Osteocyte (in vitro differentiated cells): ENCODE results near the gene SETD1B. TPM values are rescaled to one million over a fixed set of nuclear protein-coding genes. Genes with fewer than 3 reads are reported as not detected.

Experiments
- DNase-seq: peaks from one replicate; pipeline ENCODE4 v3.0.0; 2021; ENCODE audit warnings: mixed read lengths; ENCODE audit not compliant: unreplicated experiment; ENCODE audit errors: extremely low spot score
- H3K27ac Mint-ChIP-seq: one replicate; pipeline ENCODE4 v1.8.0; 2021; ENCODE audit warnings: mild to moderate bottlenecking, mixed read lengths; ENCODE audit not compliant: unreplicated experiment
- H3K27me3 Mint-ChIP-seq: one replicate; pipeline ENCODE4 v1.8.0; 2021; ENCODE audit warnings: mixed read lengths; ENCODE audit not compliant: unreplicated experiment
- H3K36me3 Mint-ChIP-seq: one replicate; pipeline ENCODE4 v1.8.0; 2021; ENCODE audit warnings: mixed read lengths; ENCODE audit not compliant: unreplicated experiment
- H3K4me1 Mint-ChIP-seq: one replicate; pipeline ENCODE4 v1.8.0; 2021; ENCODE audit warnings: mixed read lengths; ENCODE audit not compliant: unreplicated experiment
- H3K4me3 Mint-ChIP-seq: one replicate; pipeline ENCODE4 v1.8.0; 2021; ENCODE audit warnings: mild to moderate bottlenecking, moderate library complexity, mixed read lengths; ENCODE audit not compliant: unreplicated experiment
- H3K9me3 Mint-ChIP-seq: one replicate; pipeline ENCODE4 v1.8.0; 2021; ENCODE audit warnings: mixed read lengths; ENCODE audit not compliant: unreplicated experiment
- total RNA-seq: library from RNA; stranded (reverse); gene quantifications from 2 replicates; pipeline ENCODE4 v1.2.1, GENCODE V29; 2021
- TF ChIP-seq, protein P1 (sequence below): fragments of 200-600 bp; sonication (generic); IDR thresholded peaks from 2 replicates; pipeline ENCODE4 v1.5.0; 2021; ENCODE audit warnings: antibody characterized with exemption, mild to moderate bottlenecking, moderate library complexity

SETD1B gene
- total RNA-seq, 1 donor from 2014 or later, result 21.0 TPM

DNA sequence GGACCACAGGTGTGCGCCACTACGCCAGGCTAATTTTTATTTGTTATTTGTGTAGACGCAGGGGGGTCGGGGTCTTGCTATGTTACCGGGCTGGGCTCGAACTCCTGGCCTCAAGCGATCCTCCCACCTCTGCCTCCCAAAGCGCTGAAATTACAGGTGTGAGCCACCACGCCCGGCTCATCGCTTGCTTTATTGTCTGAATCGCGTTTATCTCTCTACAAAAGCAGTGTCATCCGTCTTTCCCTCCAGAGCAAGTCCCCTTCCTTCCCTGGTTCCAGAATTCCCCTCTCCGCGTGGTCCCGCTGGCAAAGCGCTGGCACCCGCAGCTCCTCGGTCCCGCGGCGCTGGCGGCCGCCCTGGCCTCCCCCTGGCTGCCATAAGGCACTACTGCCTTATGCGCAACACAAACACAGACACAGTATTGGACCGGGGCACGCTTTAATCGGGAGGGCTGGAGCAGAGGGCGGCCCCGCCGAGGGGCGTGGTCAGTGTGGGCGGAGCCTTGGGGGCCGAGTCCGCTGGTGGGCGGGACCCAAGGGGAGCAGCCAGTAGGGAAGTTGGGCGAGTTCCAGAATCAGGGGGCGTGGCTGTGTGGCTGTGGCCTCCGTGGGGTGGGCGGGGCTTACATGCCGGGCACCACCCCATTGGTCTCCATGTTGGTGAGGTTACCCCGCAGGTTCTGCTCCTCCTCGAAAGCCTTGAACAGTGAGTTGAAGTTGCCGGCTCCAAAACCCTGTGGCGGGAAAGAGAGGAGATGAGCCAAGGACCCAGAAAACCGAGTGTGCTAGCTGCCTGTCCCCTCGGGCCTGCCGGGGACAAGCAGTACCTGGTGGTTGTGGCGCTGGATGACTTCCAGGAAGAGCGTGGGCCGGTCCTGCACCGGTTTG is 35.5 kb downstream of the SETD1B start:
- DNase-seq, result peak; percentile 100

DNA sequence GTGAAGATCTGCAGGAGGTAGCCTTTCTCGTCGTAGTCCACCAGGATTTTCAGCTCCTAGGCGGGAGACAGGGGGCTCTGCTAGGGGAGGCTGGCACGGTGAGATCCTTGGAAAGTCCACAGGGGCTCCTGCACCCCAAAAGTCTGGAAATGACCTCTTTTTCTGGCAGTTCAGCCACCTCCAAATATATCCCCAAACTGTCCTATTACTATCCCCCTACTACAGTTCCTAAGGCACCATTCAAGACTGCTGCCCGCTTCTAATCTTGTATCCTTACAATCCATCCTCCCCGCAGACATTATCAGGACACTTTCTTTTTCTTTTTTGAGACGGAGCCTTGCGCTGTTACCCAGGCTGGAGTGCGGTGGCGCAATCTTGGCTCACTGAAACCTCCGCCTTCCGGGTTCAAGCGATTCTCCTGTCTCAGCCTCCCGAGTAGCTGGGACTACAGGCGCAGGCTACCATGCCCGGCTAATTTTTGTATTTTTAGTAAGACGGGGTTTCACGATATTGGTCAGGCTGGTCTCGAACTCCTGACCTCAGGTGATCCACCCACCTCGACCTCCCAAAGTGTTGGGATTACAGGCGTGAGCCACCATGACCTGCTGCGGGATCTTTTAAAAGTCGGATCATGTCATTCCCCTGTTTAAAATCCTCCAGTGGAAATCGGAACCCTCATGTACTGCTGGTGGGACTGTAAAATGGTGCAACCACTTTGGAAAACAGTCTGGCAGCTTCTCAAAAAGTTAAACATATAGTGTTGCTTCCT is 36.4 kb downstream of the SETD1B start:
- Mint-ChIP-seq H3K27ac (peak overlapping the region; percentile 85), H3K9me3 (no peaks in the 10 kb centered on the region), H3K27me3 (no peaks in the 10 kb centered on the region), H3K4me3 (peak overlapping the region; percentile 93), H3K36me3 (no peaks in the 10 kb centered on the region), H3K4me1 (peaks cover 10% of the 10 kb centered on the region)
- DNase-seq, result no peak
- TF ChIP-seq, protein P1, sequence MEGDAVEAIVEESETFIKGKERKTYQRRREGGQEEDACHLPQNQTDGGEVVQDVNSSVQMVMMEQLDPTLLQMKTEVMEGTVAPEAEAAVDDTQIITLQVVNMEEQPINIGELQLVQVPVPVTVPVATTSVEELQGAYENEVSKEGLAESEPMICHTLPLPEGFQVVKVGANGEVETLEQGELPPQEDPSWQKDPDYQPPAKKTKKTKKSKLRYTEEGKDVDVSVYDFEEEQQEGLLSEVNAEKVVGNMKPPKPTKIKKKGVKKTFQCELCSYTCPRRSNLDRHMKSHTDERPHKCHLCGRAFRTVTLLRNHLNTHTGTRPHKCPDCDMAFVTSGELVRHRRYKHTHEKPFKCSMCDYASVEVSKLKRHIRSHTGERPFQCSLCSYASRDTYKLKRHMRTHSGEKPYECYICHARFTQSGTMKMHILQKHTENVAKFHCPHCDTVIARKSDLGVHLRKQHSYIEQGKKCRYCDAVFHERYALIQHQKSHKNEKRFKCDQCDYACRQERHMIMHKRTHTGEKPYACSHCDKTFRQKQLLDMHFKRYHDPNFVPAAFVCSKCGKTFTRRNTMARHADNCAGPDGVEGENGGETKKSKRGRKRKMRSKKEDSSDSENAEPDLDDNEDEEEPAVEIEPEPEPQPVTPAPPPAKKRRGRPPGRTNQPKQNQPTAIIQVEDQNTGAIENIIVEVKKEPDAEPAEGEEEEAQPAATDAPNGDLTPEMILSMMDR, result no peak

More for the DNA sequence above, 35.5 kb downstream of the SETD1B start:
- H3K36me3 Mint-ChIP-seq, result no peaks in the 10 kb centered on the region
- no peaks in the 10 kb centered on the region for H3K27me3 Mint-ChIP-seq
- H3K27ac Mint-ChIP-seq, result peak overlapping the region; percentile 85
- TF ChIP-seq, protein P1, result peak; percentile 56
- peak overlapping the region; percentile 93 for H3K4me3 Mint-ChIP-seq
- peaks cover 10% of the 10 kb centered on the region for H3K4me1 Mint-ChIP-seq
- H3K9me3 Mint-ChIP-seq, result no peaks in the 10 kb centered on the region

DNA sequence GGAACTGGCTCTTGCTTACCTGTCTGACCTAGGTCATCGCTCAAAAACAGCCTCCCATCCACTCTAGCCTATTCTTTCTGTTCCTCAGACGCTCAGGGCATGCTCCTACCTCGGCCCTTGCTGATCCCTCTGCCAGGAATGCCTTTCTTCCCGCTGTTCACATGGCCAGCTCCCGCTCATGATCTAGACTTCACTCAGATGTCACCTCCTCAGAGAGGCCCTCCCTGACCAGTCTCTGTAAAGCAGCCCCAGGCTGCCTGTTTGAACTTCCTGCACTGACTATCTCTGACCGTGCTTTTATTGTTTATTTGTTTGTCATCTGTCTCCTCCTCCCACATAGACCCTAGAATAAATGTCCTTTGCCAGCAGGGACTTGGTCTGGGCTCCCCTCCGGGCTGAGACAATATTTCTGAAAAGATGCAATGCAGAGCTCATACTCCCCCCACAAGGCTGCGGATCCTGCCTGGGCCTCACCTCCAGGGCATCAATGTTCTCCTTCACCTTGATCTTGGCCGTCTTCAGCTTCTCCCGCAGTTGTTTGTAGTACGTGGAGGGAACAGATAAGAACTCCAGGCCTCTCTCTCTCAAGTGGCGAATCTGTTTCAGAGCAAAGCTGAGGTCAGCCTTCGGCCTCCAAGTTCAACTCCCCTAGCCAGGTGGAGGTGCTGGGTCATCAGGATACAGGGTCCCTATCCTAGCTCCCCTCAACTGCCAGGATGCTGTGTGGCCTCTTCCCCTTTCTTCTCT is 39.6 kb downstream of the SETD1B start:
- Mint-ChIP-seq H3K27ac (no peak overlapping the region), H3K4me1 (peaks cover 10% of the 10 kb centered on the region)

DNA sequence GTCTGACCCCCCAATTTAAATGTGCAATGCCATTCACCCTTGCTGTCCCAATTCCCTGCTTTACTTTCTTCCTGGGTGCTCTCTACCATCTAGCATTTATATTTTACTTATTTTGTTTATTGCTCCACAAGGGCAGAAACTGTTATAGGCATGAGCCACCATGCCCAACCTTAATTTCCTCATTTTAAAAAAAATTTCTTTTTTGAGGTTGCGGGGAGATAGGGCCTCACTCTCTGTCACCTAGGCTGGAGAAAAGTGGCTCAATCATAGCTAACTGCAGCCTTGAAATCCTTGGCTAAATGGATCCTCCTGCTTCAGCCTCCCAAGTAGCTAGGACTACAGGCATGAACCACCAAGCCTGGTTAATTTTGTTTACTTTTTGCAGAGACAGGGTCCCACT is 41.9 kb downstream of the SETD1B start:
- H3K4me1 Mint-ChIP-seq, result no peaks in the 10 kb centered on the region
- TF ChIP-seq, protein P1, result no peak
- H3K9me3 Mint-ChIP-seq, result no peaks in the 10 kb centered on the region
- H3K4me3 Mint-ChIP-seq, result no peak overlapping the region
- H3K27ac Mint-ChIP-seq, result no peak overlapping the region
- H3K36me3 Mint-ChIP-seq, result no peaks in the 10 kb centered on the region
- no peaks in the 10 kb centered on the region for H3K27me3 Mint-ChIP-seq
- DNase-seq, result no peak

More for the DNA sequence above, 39.6 kb downstream of the SETD1B start:
- TF ChIP-seq, protein P1, result no peak
- no peaks in the 10 kb centered on the region for H3K36me3 Mint-ChIP-seq
- no peak overlapping the region for H3K4me3 Mint-ChIP-seq
- DNase-seq, result no peak
- H3K27me3 Mint-ChIP-seq, result no peaks in the 10 kb centered on the region
- no peaks in the 10 kb centered on the region for H3K9me3 Mint-ChIP-seq
